ENCODE measurements around the gene PASK.

DNA sequence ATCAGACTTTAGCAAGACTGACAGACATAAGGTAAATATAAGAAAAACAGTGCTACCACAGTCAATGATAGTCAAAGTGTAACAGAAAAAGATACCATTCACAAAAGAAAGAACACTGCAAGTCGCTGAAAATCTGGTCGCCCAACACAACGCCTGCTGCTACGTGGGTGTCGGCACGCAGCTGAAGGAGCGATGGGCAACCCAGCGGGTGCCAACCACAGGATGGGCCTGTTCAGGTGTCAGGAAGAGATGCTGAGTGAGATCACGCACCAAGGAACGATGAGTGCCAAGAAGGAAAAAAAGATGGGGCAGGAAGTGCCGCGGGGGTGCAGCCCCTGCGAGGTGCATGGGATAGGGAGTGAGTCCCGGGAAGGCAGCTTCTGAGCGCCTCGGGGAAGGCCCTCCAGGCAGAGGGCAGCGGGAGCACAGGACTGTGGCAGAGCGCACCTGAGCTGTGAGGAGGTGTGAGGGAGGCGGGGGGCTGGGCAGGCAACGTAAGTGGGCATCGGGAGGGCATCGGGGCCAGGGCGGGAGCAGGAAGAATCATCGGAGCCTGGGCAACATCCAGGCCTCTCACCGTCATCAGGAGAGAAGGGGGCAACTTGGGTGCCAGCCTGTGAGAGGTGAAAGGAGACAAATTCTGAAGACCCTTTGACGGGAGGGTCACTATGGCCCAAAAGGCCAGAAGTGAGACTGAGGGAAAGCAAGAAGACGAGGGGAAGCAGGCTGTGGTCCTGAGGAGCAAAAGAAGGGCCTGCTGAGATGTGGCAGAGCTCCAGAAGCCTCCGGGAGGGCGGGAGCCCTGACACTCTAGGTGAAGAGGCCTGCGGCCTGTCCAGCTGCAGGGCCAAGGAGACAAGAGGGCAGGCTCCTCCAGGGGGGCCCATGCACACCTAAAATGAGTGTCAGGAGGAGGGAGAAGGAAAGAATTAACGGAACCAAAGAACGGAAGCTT is 32.4 kb downstream of the PASK start:
- TF ChIP-seq EGR1 (IDR thresholded peaks at IDR 0.05): no peak
- TF ChIP-seq, protein P1, sequence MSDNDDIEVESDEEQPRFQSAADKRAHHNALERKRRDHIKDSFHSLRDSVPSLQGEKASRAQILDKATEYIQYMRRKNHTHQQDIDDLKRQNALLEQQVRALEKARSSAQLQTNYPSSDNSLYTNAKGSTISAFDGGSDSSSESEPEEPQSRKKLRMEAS (IDR thresholded peaks at IDR 0.05): no peak
- TF ChIP-seq TEAD4 (IDR thresholded peaks at IDR 0.05): no peak
- TF ChIP-seq YY1 (IDR thresholded peaks at IDR 0.05; ENCODE audit: low read depth): no peak
- no peak for TF ChIP-seq NFIC (IDR thresholded peaks at IDR 0.05)
- TF ChIP-seq, protein P2, sequence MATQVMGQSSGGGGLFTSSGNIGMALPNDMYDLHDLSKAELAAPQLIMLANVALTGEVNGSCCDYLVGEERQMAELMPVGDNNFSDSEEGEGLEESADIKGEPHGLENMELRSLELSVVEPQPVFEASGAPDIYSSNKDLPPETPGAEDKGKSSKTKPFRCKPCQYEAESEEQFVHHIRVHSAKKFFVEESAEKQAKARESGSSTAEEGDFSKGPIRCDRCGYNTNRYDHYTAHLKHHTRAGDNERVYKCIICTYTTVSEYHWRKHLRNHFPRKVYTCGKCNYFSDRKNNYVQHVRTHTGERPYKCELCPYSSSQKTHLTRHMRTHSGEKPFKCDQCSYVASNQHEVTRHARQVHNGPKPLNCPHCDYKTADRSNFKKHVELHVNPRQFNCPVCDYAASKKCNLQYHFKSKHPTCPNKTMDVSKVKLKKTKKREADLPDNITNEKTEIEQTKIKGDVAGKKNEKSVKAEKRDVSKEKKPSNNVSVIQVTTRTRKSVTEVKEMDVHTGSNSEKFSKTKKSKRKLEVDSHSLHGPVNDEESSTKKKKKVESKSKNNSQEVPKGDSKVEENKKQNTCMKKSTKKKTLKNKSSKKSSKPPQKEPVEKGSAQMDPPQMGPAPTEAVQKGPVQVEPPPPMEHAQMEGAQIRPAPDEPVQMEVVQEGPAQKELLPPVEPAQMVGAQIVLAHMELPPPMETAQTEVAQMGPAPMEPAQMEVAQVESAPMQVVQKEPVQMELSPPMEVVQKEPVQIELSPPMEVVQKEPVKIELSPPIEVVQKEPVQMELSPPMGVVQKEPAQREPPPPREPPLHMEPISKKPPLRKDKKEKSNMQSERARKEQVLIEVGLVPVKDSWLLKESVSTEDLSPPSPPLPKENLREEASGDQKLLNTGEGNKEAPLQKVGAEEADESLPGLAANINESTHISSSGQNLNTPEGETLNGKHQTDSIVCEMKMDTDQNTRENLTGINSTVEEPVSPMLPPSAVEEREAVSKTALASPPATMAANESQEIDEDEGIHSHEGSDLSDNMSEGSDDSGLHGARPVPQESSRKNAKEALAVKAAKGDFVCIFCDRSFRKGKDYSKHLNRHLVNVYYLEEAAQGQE (IDR thresholded peaks at IDR 0.05; ENCODE audit: low read depth): no peak
- no peak for TF ChIP-seq USF1 (IDR thresholded peaks at IDR 0.05)
- TF ChIP-seq TAF1 (IDR thresholded peaks at IDR 0.05; ENCODE audit: low read depth): no peak
- no peak for TF ChIP-seq ZBTB7A (IDR thresholded peaks at IDR 0.05; ENCODE audit: low read depth)
- no peak for TF ChIP-seq CEBPB (IDR thresholded peaks at IDR 0.05)
